Trophoblast cell (in vitro differentiated cells and primary cell): Measurements from ENCODE around the gene TFB2M.

Experiments
- DNase-seq, 2 donors: peaks; one replicate each; pipeline ENCODE4 v3.0.0-alpha.2; 2016
- H2AFZ ChIP-seq: 2 replicates; pipeline ENCODE4 v1.6.1; 2013; ENCODE audit warnings: low read length, moderate library complexity, mild to moderate bottlenecking; ENCODE audit not compliant: insufficient read depth, poor library complexity
- H2AK5ac ChIP-seq: 2 replicates; pipeline ENCODE4 v1.6.1; 2013; ENCODE audit warnings: mild to moderate bottlenecking, low read length
- H2BK120ac ChIP-seq: 2 replicates; pipeline ENCODE4 v1.6.1; 2013; ENCODE audit warnings: low read length, mild to moderate bottlenecking, moderate library complexity; ENCODE audit not compliant: insufficient read depth, poor library complexity
- H2BK12ac ChIP-seq: 2 replicates; pipeline ENCODE4 v1.6.1; 2013; ENCODE audit warnings: mild to moderate bottlenecking, low read length, moderate library complexity
- H2BK5ac ChIP-seq: 2 replicates; pipeline ENCODE4 v1.6.1; 2013; ENCODE audit warnings: low read length, low read depth, moderate library complexity, mild to moderate bottlenecking; ENCODE audit not compliant: poor library complexity
- H3K14ac ChIP-seq: 2 replicates; pipeline ENCODE4 v1.6.1; 2013; ENCODE audit warnings: mild to moderate bottlenecking, low read length
- H3K18ac ChIP-seq: 2 replicates; pipeline ENCODE4 v1.6.1; 2013; ENCODE audit warnings: mild to moderate bottlenecking, low read length
- H3K23ac ChIP-seq: 2 replicates; pipeline ENCODE4 v1.6.1; 2013; ENCODE audit warnings: low read length
- H3K27ac ChIP-seq: 2 replicates; pipeline ENCODE4 v1.5.1; 2013; ENCODE audit warnings: low read depth, mild to moderate bottlenecking, inconsistent platforms, low read length, moderate library complexity
- H3K27me3 ChIP-seq: 2 replicates; pipeline ENCODE4 v1.6.1; 2013; ENCODE audit warnings: inconsistent platforms, mild to moderate bottlenecking, low read length, moderate library complexity; ENCODE audit not compliant: insufficient read depth
- H3K36me3 ChIP-seq, 2 experiments: 1 replicate in 1 of 2; 2 replicates in 1 of 2; pipeline ENCODE4 v1.6.1; 2013; ENCODE audit warnings: low read length in 2 of 2, mild to moderate bottlenecking in 2 of 2, moderate library complexity in 1 of 2; ENCODE audit not compliant: insufficient read depth in 2 of 2, control insufficient read depth in 1 of 2
- H3K4ac ChIP-seq: 2 replicates; pipeline ENCODE4 v1.6.1; 2013; ENCODE audit warnings: low read depth, mild to moderate bottlenecking, low read length, moderate library complexity
- H3K4me1 ChIP-seq, 2 experiments: 1 replicate in 1 of 2; 2 replicates in 1 of 2; pipeline ENCODE4 v1.6.1; 2013; ENCODE audit warnings: low read length in 2 of 2, mild to moderate bottlenecking in 2 of 2, moderate library complexity in 1 of 2; ENCODE audit not compliant: insufficient read depth in 2 of 2, control insufficient read depth in 1 of 2
- H3K4me2 ChIP-seq: 2 replicates; pipeline ENCODE4 v1.6.1; 2013; ENCODE audit warnings: inconsistent platforms, mild to moderate bottlenecking, low read length, moderate library complexity
- H3K4me3 ChIP-seq: 2 replicates; pipeline ENCODE4 v1.5.1; 2013; ENCODE audit warnings: mild to moderate bottlenecking, low read depth, low read length, inconsistent platforms
- H3K79me1 ChIP-seq: one replicate; pipeline ENCODE4 v1.6.1; 2013; ENCODE audit warnings: low read length
- H3K79me2 ChIP-seq: 2 replicates; pipeline ENCODE4 v1.6.1; 2013; ENCODE audit warnings: low read length, mild to moderate bottlenecking; ENCODE audit not compliant: control insufficient read depth, insufficient read depth, poor library complexity
- H3K9ac ChIP-seq: 2 replicates; pipeline ENCODE4 v1.6.1; 2013; ENCODE audit warnings: mild to moderate bottlenecking, low read length
- H3K9me3 ChIP-seq: 2 replicates; pipeline ENCODE4 v1.6.1; 2013; ENCODE audit warnings: low read depth, mild to moderate bottlenecking, control low read depth, inconsistent platforms, low read length; ENCODE audit not compliant: insufficient read depth
- H4K12ac ChIP-seq: 2 replicates; pipeline ENCODE4 v1.6.1; 2013; ENCODE audit warnings: low read depth, mild to moderate bottlenecking, low read length, moderate library complexity
- H4K8ac ChIP-seq: 2 replicates; pipeline ENCODE4 v1.6.1; 2013; ENCODE audit warnings: low read depth, mild to moderate bottlenecking, low read length, moderate library complexity
- H4K91ac ChIP-seq: one replicate; pipeline ENCODE4 v1.6.1; 2013; ENCODE audit warnings: low read depth, mild to moderate bottlenecking, low read length, moderate library complexity
- WGBS: extraction: QIAGEN DNeasy Blood & Tissue Kit; methylation state at CpG from one replicate; pipeline ENCODE4 v1.1.7; 2013; ENCODE audit warnings: missing lambda C conversion rate; ENCODE audit not compliant: insufficient read length, insufficient coverage; ENCODE audit errors: extremely low coverage; 5-methylcytosine and 5-hydroxymethylcytosine counted together

TFB2M gene

DNA sequence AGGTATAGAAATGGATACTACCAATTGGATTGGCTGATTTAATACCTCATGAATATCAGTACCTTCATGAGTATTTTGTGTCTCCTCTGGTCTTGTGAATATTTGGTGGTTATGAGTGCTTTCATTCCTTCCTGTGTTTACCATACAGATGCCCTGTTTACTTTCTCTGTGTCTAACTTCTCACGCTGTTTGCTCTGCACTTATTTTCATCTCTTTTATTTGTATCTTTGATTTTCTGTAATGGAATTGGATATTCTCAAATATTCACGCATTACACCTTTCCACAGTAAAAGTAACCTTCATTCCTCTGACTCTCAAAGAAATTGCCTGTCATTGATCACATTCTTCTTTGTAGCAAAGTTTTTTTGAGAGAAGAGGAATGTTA is 17.0 kb upstream of the TFB2M start:
- H3K18ac ChIP-seq, result no peak overlapping the region
- H3K36me3 ChIP-seq, result peaks cover 0 to 3% of the 10 kb centered on the region in 2 experiments
- H2BK12ac ChIP-seq, result no peak overlapping the region
- no peak for DNase-seq
- H3K9ac ChIP-seq, result no peak overlapping the region
- H3K79me1 ChIP-seq, result no peaks in the 10 kb centered on the region
- H3K4me3 ChIP-seq, result no peak overlapping the region
- H2AK5ac ChIP-seq, result no peak overlapping the region
- no peak overlapping the region for H3K4me2 ChIP-seq
- no peak overlapping the region for H2BK5ac ChIP-seq
- no peak overlapping the region for H3K14ac ChIP-seq
- H4K12ac ChIP-seq, result no peak overlapping the region
- H2AFZ ChIP-seq, result no peak overlapping the region
- H3K27me3 ChIP-seq, result no peaks in the 10 kb centered on the region
- H3K27ac ChIP-seq, result no peak overlapping the region
- no peaks in the 10 kb centered on the region for H3K79me2 ChIP-seq
- H2BK120ac ChIP-seq, result no peak overlapping the region
- no peak overlapping the region for H4K91ac ChIP-seq
- H4K8ac ChIP-seq, result no peak overlapping the region
- H3K9me3 ChIP-seq, result no peaks in the 10 kb centered on the region
- no peak overlapping the region for H3K4ac ChIP-seq
- H3K23ac ChIP-seq, result no peak overlapping the region
- WGBS, result no CpG with 5 or more reads among the region's 2 CpGs
- peaks cover 0 to 5% of the 10 kb centered on the region in 2 experiments for H3K4me1 ChIP-seq

DNA sequence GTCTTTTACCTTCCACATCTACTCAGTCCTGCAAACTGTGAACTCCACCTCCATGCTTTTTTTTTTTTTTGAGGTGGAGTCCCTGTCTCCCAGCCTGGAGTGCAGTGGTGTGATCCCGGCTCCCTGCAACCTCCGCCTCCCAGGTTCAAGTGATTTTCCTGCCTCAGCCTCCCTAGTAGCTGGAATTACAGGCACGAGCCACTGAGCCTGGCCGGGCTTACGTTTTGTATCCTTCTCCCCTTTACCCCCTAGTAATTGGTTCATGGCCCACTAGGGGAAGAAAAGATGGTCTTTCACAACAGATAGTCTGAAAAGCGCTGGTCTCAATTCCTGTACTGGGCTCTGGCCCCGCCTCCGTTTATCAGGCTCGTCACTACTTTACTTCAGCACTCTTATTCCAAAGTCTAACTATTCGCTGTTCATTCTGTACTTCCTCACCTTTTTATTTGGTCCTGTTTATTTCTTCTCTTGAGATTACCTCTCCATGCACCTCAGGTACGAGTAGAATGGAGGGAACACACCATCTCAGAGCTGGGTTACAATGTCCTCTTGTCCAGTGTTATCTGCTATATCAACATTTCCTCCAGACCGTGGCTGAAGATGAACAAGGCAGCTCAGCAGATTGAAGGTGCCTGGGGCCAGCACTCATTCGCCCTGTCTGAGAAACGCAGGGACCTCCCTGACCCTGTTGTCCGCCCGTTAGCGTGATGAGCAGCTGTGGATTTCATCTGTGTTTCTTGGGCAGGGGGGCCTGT is 16.4 kb upstream of the TFB2M start:
- WGBS, result no CpG with 5 or more reads among the region's 17 CpGs
- Histone ChIP-seq H3K79me2 (no peaks in the 10 kb centered on the region), H3K36me3 (peaks cover 0 to 3% of the 10 kb centered on the region in 2 experiments)

DNA sequence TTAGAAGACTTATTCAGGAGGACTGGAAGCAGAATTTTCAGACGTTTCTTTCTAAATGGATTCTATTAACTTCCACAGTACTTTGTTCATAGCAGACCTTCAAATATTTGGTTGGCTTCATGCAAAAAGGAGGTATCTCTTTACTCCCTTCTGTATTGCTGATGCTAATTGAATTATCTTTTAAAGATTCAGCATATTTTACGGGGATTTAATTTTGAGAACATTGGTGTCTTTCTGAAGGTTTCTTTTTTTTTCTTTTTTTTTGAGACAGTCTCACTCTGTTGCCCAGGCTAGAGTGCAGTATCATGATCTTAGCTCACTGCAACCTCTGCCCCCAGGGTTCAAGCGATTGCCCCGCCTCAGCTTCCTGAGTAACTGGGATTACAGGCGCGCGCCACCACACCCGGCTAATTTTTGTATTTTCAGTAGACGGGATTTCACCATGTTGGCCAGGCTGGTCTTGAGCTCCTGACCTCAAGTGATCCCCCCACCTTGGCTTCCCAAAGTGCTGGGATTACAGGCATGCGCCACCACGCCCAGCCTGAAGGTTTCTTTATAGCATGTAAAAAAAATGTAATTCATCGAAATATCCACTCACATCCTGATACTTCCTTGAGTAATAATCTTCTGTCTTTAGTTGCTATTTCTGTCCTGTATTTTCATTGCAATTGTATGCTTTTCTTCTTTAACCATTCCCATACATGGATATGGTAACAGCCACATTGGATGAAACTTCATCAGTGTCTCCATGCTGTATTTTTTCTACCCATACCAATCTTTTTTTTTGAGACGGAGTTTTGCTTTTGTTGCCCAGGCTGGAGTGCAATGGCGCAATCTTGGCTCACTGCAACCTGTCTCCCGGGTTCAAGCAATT is 14.7 kb upstream of the TFB2M start:
- Histone ChIP-seq H3K9me3 (no peaks in the 10 kb centered on the region), H3K36me3 (peaks cover 0 to 3% of the 10 kb centered on the region in 2 experiments), H3K4ac (no peak overlapping the region), H3K27ac (no peak overlapping the region), H4K12ac (no peak overlapping the region), H2AFZ (no peak overlapping the region), H4K91ac (no peak overlapping the region), H3K14ac (no peak overlapping the region), H3K18ac (no peak overlapping the region), H3K27me3 (no peaks in the 10 kb centered on the region), H2BK120ac (no peak overlapping the region), H3K79me2 (no peaks in the 10 kb centered on the region), H3K4me1 (peaks cover 0 to 5% of the 10 kb centered on the region in 2 experiments), H3K4me2 (no peak overlapping the region), H3K79me1 (no peaks in the 10 kb centered on the region), H3K9ac (no peak overlapping the region), H3K23ac (no peak overlapping the region), H2AK5ac (no peak overlapping the region), H2BK12ac (no peak overlapping the region), H2BK5ac (no peak overlapping the region), H4K8ac (no peak overlapping the region), H3K4me3 (no peak overlapping the region)
- no CpG with 5 or more reads among the region's 15 CpGs for WGBS
- no peak for DNase-seq

More for the DNA sequence above, 16.4 kb upstream of the TFB2M start:
- no peak overlapping the region for H3K4me2 ChIP-seq
- no peak overlapping the region for H4K8ac ChIP-seq
- no peaks in the 10 kb centered on the region for H3K27me3 ChIP-seq
- H3K4me3 ChIP-seq, result no peak overlapping the region
- no peak overlapping the region for H2BK120ac ChIP-seq
- no peaks in the 10 kb centered on the region for H3K9me3 ChIP-seq
- no peak for DNase-seq
- no peak overlapping the region for H3K4ac ChIP-seq
- no peak overlapping the region for H3K23ac ChIP-seq
- H2AK5ac ChIP-seq, result no peak overlapping the region
- no peak overlapping the region for H2BK5ac ChIP-seq
- no peak overlapping the region for H2AFZ ChIP-seq
- no peak overlapping the region for H4K91ac ChIP-seq
- H3K4me1 ChIP-seq, result peaks cover 0 to 5% of the 10 kb centered on the region in 2 experiments
- H4K12ac ChIP-seq, result no peak overlapping the region
- no peak overlapping the region for H3K14ac ChIP-seq
- H2BK12ac ChIP-seq, result no peak overlapping the region
- no peak overlapping the region for H3K27ac ChIP-seq
- H3K9ac ChIP-seq, result no peak overlapping the region
- no peak overlapping the region for H3K18ac ChIP-seq
- no peaks in the 10 kb centered on the region for H3K79me1 ChIP-seq

DNA sequence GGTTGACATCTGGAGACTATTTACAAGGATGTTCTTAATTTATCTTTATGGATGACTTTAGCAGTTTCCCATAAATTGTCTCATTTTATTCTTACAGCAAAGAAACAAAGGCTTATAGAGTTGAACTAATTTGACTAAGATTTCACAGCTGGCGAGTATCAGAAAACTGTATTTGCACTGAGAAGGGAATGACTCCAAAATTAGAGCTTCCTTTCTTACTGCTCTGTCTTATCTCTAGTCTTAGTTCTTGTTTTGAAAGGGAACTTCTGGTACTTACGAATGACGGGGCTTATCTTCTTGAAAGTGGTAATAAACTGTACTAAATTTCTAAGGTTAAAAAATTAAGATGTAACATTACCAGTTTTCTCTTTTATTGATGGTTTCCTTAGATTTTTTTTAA is 13.8 kb upstream of the TFB2M start:
- WGBS, result no CpG with 5 or more reads among the region's 3 CpGs
- H3K36me3 ChIP-seq, result peaks cover 0 to 3% of the 10 kb centered on the region in 2 experiments
- no peak overlapping the region for H4K12ac ChIP-seq
- no peak overlapping the region for H2AK5ac ChIP-seq
- H3K9me3 ChIP-seq, result no peaks in the 10 kb centered on the region
- no peak overlapping the region for H2BK12ac ChIP-seq
- no peaks in the 10 kb centered on the region for H3K79me1 ChIP-seq
- H3K9ac ChIP-seq, result no peak overlapping the region
- H3K18ac ChIP-seq, result no peak overlapping the region
- no peak overlapping the region for H3K4me3 ChIP-seq
- H3K4ac ChIP-seq, result no peak overlapping the region
- H3K4me2 ChIP-seq, result no peak overlapping the region
- H4K91ac ChIP-seq, result no peak overlapping the region
- no peak overlapping the region for H2BK5ac ChIP-seq
- no peak overlapping the region for H3K14ac ChIP-seq
- no peak overlapping the region for H3K23ac ChIP-seq
- no peaks in the 10 kb centered on the region for H3K27me3 ChIP-seq
- peaks cover 0 to 5% of the 10 kb centered on the region in 2 experiments for H3K4me1 ChIP-seq
- H2AFZ ChIP-seq, result no peak overlapping the region
- no peak for DNase-seq
- no peaks in the 10 kb centered on the region for H3K79me2 ChIP-seq
- no peak overlapping the region for H4K8ac ChIP-seq
- no peak overlapping the region for H2BK120ac ChIP-seq
- no peak overlapping the region for H3K27ac ChIP-seq
